HFF-Myc (cell line): ENCODE measurements around the gene DHX8.

Experiments
- DNase-seq: peaks from one replicate; pipeline ENCODE4 v3.0.0-alpha.2; 2011; ENCODE audit warnings: low read depth; ENCODE audit errors: extremely low read depth
- H3K4me3 ChIP-seq: replicated peaks from 2 replicates; pipeline ENCODE4 v1.5.1; 2011; ENCODE audit warnings: low read depth, mild to moderate bottlenecking, control low read depth, low read length
- CTCF ChIP-seq: IDR thresholded peaks from 2 replicates; pipeline ENCODE4 v1.5.1; 2012; ENCODE audit warnings: mild to moderate bottlenecking, low read depth, low read length, control low read depth; ENCODE audit errors: missing control alignments

The DHX8 gene

GRCh38 chr17:43542859-43543258 is 59.1 kb downstream of the DHX8 start:
- DNase-seq: no peak
- no peak overlapping the region for H3K4me3 ChIP-seq
- no peak for TF ChIP-seq CTCF

GRCh38 chr17:43543300-43543699 is 59.5 kb downstream of the DHX8 start:
- no peak for DNase-seq
- no peak for TF ChIP-seq CTCF
- H3K4me3 ChIP-seq: peak overlapping the region; percentile 59

- no peak for DNase-seq
- TF ChIP-seq CTCF: no peak
- H3K4me3 ChIP-seq: peak overlapping the region; percentile 59
Observed at GRCh38 chr17:43543771-43544575, 60.2 kb downstream of the DHX8 start.

- TF ChIP-seq CTCF: no peak
- no peak for DNase-seq
Observed at GRCh38 chr17:43545383-43545632, 61.5 kb downstream of the DHX8 start.

GRCh38 chr17:43546319-43547188 is 62.8 kb downstream of the DHX8 start, which contains the start of gene ETV4:
TSS of gene ETV4 (minus strand) at chr17:43546340. CDS start at chr17:43545617, 723 bp downstream.
- no peak for TF ChIP-seq CTCF
- peak; percentile 69 for DNase-seq
- H3K4me3 ChIP-seq: peak within 1 kb of the TSS; percentile 59

More at GRCh38 chr17:43545383-43545632, 61.5 kb downstream of the DHX8 start:
- H3K4me3 ChIP-seq: peak overlapping the region; percentile 59

GRCh38 chr17:43547189-43547550 is 63.4 kb downstream of the DHX8 start:
- no peak overlapping the region for H3K4me3 ChIP-seq
- TF ChIP-seq CTCF: no peak
- no peak for DNase-seq
